HG02970 (cell line): ENCODE measurements around the gene IMPG2.

Experiments used
- ATAC-seq: cut with Tn5 transposase; IDR thresholded peaks from one replicate; pipeline ENCODE4 v1.9.1; 2021; ENCODE audit warnings: mild to moderate bottlenecking, moderate library complexity, moderate number of reproducible peaks; ENCODE audit not compliant: unreplicated experiment, low FRiP score

Gene IMPG2

DNA sequence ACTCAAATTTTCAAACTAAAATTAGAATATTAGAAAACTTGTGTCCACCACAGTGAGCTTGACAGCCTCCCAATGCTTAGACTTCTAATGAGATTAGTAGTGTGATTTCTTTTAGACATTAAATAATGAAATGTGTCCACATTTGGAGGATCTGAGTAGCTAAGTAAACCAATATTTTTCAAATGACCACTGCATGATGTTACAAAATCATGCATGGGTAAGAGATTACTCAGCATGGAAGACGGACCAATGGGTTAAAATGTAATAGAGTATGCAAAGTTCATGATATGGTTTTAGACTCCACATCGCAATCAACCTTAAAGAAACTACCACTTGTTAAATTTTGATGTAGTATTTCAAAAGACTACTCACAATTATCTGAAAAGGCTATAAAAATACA is 130.6 kb downstream of the IMPG2 start:
- no peak for ATAC-seq

DNA sequence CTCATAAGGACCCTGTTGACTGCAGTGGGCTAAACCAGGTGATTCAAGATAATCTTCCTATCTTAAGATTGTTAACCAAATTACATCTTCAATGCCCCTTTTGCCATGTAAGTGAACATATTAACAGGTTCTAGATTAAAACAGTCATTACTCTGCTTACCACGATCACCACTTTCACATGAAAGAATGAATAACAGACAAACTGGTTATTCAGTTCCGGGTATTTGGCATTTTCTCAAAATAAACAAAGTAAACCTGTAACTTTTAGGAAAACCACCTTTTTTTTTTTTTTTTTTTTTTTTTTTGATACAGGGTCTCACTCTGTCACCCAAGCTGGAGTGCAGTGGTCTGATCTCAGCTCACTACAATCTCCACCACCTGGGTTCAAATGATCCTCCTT is 131.2 kb downstream of the IMPG2 start:
- ATAC-seq: no peak

DNA sequence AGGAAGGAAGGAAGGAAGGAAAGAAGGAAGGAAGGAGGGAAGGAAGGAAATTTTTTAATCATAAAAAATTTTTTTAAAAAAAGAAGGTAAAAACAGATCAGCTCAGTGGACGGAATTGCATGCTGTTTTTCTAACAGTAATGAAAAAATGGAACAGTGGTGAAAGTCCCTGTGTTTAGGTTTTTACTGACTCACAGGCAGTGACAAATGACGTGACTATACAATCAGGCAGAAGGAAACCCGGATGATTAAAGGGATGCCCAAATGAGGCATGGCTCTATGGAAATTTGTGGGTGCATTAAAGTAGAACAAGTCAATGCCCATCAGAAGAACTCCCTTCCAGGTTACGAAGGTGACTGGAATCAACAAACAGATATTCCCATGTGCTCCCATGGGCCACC is 135.0 kb downstream of the IMPG2 start:
- ATAC-seq: no peak

DNA sequence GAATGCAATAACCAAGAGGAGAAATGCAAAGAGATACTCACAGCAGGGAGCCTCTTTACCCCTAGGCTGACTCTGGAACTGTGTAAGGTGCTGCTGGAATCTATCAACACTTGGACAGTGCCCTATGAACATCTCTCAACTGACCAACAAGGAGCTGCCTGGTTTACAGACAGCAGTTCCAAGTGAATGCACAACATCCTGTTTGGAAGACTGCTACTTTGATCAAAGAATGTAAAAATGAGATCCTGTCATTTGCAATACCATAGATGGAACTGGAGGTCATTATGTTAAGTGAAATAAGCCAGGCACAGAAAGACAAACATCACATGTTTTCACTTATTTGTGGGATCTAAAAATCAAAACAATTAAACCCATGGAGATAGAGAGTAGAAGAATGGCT is 136.3 kb downstream of the IMPG2 start:
- no peak for ATAC-seq

DNA sequence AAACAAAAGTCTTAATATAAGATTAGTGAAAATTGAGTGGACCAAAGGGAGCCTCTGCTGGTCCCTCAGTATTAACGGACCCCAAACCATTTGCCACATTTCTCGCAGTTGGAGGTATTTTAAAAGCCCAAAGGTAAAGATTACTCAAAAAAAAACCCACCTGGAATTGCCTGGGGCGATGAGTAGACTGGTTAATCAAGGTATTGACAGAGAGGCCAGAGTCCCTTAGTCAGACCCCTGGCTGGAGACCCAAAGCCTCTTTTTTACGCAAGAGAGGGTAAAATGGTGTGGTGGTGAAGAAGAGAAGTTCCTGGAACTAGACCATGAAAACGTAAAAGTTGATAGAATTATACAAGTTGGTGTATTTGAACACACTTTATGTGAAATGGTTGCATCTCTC is 137.2 kb downstream of the IMPG2 start:
- ATAC-seq: no peak

DNA sequence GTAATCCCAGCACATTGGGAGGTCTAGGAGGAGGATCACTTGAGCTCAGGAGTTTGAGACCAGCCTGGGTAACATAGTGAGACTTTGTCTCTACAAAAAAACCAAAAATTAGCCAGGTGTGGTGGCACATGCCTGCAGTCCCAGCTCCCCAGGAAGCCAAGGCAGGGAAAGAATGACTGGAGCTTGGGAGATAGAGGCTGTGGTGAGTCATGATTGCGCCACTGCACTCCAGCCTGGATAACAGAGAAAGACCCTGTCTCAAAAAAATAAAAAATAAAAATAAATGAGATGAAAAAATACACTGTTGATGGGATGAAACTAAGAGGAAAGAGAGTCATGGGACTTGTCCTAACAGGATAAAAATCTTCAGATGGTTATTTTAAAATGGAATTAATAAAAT is 137.6 kb downstream of the IMPG2 start:
- ATAC-seq: no peak

DNA sequence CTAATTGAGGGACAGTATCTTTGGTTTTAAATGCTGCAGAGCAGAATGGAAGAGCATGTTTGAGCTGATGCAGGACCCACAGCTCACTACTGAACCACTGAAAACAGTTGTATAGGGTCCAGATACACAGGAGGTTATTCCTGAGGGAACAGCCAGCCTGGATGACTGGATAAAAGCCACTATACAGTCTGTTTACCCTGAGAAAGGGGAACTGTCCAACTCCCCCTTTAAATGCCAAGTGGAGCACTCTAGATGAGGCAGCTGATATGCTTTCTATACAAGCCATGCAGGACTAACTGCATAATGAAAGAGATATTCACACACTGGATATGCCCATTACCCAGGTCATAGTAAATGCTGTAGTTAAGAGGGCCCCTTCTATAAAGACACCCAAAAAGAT is 138.6 kb downstream of the IMPG2 start:
- no peak for ATAC-seq

DNA sequence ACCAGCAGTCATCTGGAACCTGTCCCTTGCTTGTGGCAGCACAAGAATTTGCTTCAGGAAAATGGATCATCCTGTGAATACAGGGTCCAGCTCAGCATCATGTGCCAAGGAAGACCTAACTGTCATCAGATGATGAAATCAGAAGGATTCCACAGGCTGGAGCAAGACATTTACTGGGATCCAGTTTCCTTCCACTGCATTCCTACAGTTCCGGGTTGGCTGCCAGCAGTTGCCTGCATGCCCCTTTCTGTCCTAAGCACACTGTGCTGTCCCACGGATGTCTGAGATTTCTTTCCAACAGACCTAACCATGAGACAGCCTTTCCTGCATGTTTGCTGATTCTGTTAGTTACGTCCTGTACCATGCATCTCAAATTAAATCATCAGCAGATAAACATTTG is 140.7 kb downstream of the IMPG2 start:
- no peak for ATAC-seq

DNA sequence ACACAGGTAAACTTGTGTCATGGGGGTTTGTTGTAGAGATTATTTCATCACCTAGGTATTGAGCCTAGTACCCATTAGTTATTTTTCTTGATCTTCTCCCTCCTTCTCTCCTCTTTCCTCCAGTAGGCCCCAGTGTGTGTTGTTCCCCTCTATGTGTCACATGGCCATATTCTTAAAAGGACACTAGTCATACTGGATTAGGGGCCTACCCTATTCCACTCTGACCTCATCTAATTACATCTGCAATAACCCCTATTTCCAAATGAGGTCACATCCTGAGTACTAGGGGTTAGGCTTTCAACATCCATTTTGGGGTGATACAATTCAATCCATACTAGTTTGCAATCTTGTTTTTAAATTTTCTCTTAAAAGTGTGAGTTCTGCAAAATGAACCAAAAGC is 142.8 kb downstream of the IMPG2 start:
- no peak for ATAC-seq
